GM23338 (cell line): Measurements from ENCODE around the gene SETD4. TPM values are rescaled to one million over a fixed set of nuclear protein-coding genes. Genes with fewer than 3 reads are reported as not detected.
A peak's percentile ranks its signal among the peaks of the same experiment; 100 is the strongest.

Source experiments
- ATAC-seq: fragments of 200-7000 bp; cut with Tn5 transposase; 3 replicates; pipeline ENCODE4 v1.9.1; 2020
- DNase-seq: peaks from one replicate; pipeline ENCODE4 v3.0.0-alpha.2; 2015; ENCODE audit warnings: low spot score
- H2AFZ ChIP-seq: fragments of 200-600 bp; sonication (generic); 2 replicates; pipeline ENCODE4 v1.8.0; 2016; ENCODE audit warnings: antibody characterized with exemption, mild to moderate bottlenecking, moderate library complexity
- H3F3A ChIP-seq: fragments of 200-600 bp; sonication (generic); replicated peaks from 2 replicates; pipeline ENCODE4 v1.8.0; 2017; ENCODE audit warnings: antibody characterized with exemption, mixed run types, low read depth
- H3K27ac ChIP-seq: fragments of 200-600 bp; sonication (generic); 2 replicates; pipeline ENCODE4 v1.6.1; 2016; ENCODE audit warnings: low read depth
- H3K27me3 ChIP-seq: fragments of 200-600 bp; sonication (generic); 2 replicates; pipeline ENCODE4 v1.8.0; 2016; ENCODE audit warnings: mild to moderate bottlenecking, mixed run types, moderate library complexity; ENCODE audit not compliant: insufficient read depth
- H3K36me3 ChIP-seq: fragments of 200-600 bp; sonication (generic); 2 replicates; pipeline ENCODE4 v1.8.0; 2016; ENCODE audit warnings: mild to moderate bottlenecking; ENCODE audit not compliant: insufficient read depth
- H3K4me1 ChIP-seq: fragments of 200-600 bp; sonication (generic); 2 replicates; pipeline ENCODE4 v1.8.0; 2016; ENCODE audit warnings: mild to moderate bottlenecking, moderate library complexity; ENCODE audit not compliant: insufficient read depth
- H3K4me2 ChIP-seq: fragments of 200-600 bp; sonication (generic); 2 replicates; pipeline ENCODE4 v1.7.1; 2017; ENCODE audit warnings: mixed run types
- H3K4me3 ChIP-seq: fragments of 200-600 bp; sonication (generic); 2 replicates; pipeline ENCODE4 v1.6.1; 2016; ENCODE audit warnings: mixed run types
- H3K79me2 ChIP-seq: fragments of 200-600 bp; sonication (generic); replicated peaks from 2 replicates; pipeline ENCODE4 v1.8.0; 2017; ENCODE audit warnings: mild to moderate bottlenecking; ENCODE audit not compliant: insufficient read depth
- H3K9me2 ChIP-seq: fragments of 200-600 bp; sonication (generic); 2 replicates; pipeline ENCODE4 v1.8.0; 2017; ENCODE audit not compliant: insufficient read depth
- H4K20me1 ChIP-seq: fragments of 200-600 bp; sonication (generic); replicated peaks from 2 replicates; pipeline ENCODE4 v1.8.0; 2017; ENCODE audit warnings: mild to moderate bottlenecking; ENCODE audit not compliant: insufficient read depth
- H3K27ac Mint-ChIP-seq: 2 replicates; pipeline ENCODE4 v1.8.0; 2020; ENCODE audit warnings: inconsistent platforms, mild to moderate bottlenecking, moderate library complexity, mixed read lengths
- H3K27me3 Mint-ChIP-seq: 3 replicates; pipeline ENCODE4 v1.8.0; 2022; ENCODE audit warnings: low read depth, mild to moderate bottlenecking, moderate library complexity, mixed read lengths, inconsistent platforms; ENCODE audit not compliant: insufficient read depth, poor library complexity
- H3K36me3 Mint-ChIP-seq: 3 replicates; pipeline ENCODE4 v1.8.0; 2021; ENCODE audit warnings: low read depth, mild to moderate bottlenecking, inconsistent platforms, moderate library complexity, mixed read lengths
- H3K4me1 Mint-ChIP-seq: 3 replicates; pipeline ENCODE4 v1.8.0; 2020; ENCODE audit warnings: mild to moderate bottlenecking, inconsistent platforms, mixed read lengths
- H3K4me3 Mint-ChIP-seq: 3 replicates; pipeline ENCODE4 v1.8.0; 2021; ENCODE audit warnings: moderate library complexity, mild to moderate bottlenecking, inconsistent platforms, mixed read lengths
- H3K9me3 Mint-ChIP-seq: 3 replicates; pipeline ENCODE4 v1.8.0; 2020; ENCODE audit warnings: moderate library complexity, mild to moderate bottlenecking, inconsistent platforms, mixed read lengths
- EZH2 ChIP-seq: fragments of 200-600 bp; sonication (generic); IDR thresholded peaks from one replicate; pipeline ENCODE4 v1.8.0; 2017; ENCODE audit warnings: antibody characterized with exemption, mild to moderate bottlenecking, low read depth; ENCODE audit not compliant: unreplicated experiment
- EZH2phosphoT487 ChIP-seq: fragments of 200-600 bp; sonication (generic); IDR thresholded peaks from one replicate; pipeline ENCODE4 v1.8.1; 2018; ENCODE audit warnings: antibody characterized with exemption; ENCODE audit not compliant: unreplicated experiment
- NANOG ChIP-seq: IDR thresholded peaks from 2 replicates; pipeline ENCODE4 v1.6.1; 2016; ENCODE audit warnings: antibody characterized with exemption, borderline replicate concordance
- STAT1 ChIP-seq: IDR thresholded peaks from one replicate; pipeline ENCODE4 v1.6.1; 2016; ENCODE audit warnings: antibody characterized with exemption; ENCODE audit not compliant: unreplicated experiment
- ZNF114 ChIP-seq: fragments of 250-450 bp; sonication (Bioruptor Pico); IDR thresholded peaks from 2 replicates; pipeline ENCODE4 v1.5.0; 2020; ENCODE audit warnings: mild to moderate bottlenecking, moderate library complexity
- polyA plus RNA-seq: library from polyadenylated mRNA; unstranded; fragments of >200 nt; fragmentation: Nextera tagmentation; extraction: Ambion mirVana; gene quantifications from 2 replicates; pipeline ENCODE4 v1.2.1, GENCODE V29; 2016
- total RNA-seq: library from RNA; depleted of rRNA; stranded (reverse); fragments of >200 nt; shearing (Covaris generic); gene quantifications from 2 replicates; pipeline ENCODE4 v1.2.3, GENCODE V29; 2014
- TF ChIP-seq, protein P1 (sequence below), 2 experiments: fragments of 200-600 bp in 1 of 2; sonication (generic) in 1 of 2; conservative IDR thresholded peaks; 2 replicates each; pipeline versions ENCODE4 v1.5.1 to v1.6.1; 2016 to 2017; ENCODE audit warnings: antibody characterized with exemption in 2 of 2, low read depth in 2 of 2, mild to moderate bottlenecking in 2 of 2, moderate library complexity in 1 of 2
- TF ChIP-seq, protein P2 (sequence below): fragments of 250-450 bp; sonication (Bioruptor Pico); IDR thresholded peaks from 2 replicates; pipeline ENCODE4 v1.5.0; 2020; ENCODE audit warnings: mild to moderate bottlenecking, moderate library complexity

SETD4 gene
- total and polyA plus RNA-seq, 2 experiments from 2014 or later: 32.5 to 45.1 TPM

DNA sequence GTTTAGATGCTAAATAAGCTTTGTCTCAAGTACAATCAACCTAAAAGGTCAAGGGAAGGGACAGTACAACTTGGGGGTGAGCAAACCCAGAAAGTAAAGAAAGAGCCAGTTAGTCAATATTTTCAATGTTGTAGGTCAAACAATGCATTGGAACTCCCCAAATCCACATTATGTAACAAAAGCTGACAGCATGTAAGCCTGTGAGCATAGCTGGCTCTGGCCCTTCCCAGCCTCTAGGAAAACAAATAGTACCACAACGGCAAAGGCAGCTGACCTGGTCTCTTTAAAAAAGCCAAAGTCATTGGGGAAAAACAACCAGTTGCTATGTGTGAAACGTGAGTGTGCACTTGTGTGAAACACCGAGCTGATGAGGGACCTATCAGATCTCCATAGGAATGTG is 12.9 kb upstream of the SETD4 start:
- H3F3A ChIP-seq: peaks cover 15% of the 10 kb centered on the region
- Mint-ChIP-seq H3K4me1 (peaks cover 48% of the 10 kb centered on the region), H3K4me3 (no peak overlapping the region; the same call in 2 of the 3 replicates), H3K9me3 (peaks cover 18% of the 10 kb centered on the region), H3K27ac (no peak overlapping the region), H3K36me3 (peaks cover 46% of the 10 kb centered on the region), H3K27me3 (peaks cover 18% of the 10 kb centered on the region)
- H3K36me3 ChIP-seq: peaks cover 20% of the 10 kb centered on the region
- peaks cover 24% of the 10 kb centered on the region for H3K79me2 ChIP-seq
- peak overlapping the region; percentile 90 for H3K4me2 ChIP-seq
- TF ChIP-seq NANOG (no peak), ZNF114 (CRISPR knock-in tag) (no peak), STAT1 (no peak), EZH2phosphoT487 (no peak), EZH2 (no peak)
- TF ChIP-seq, protein P1, sequence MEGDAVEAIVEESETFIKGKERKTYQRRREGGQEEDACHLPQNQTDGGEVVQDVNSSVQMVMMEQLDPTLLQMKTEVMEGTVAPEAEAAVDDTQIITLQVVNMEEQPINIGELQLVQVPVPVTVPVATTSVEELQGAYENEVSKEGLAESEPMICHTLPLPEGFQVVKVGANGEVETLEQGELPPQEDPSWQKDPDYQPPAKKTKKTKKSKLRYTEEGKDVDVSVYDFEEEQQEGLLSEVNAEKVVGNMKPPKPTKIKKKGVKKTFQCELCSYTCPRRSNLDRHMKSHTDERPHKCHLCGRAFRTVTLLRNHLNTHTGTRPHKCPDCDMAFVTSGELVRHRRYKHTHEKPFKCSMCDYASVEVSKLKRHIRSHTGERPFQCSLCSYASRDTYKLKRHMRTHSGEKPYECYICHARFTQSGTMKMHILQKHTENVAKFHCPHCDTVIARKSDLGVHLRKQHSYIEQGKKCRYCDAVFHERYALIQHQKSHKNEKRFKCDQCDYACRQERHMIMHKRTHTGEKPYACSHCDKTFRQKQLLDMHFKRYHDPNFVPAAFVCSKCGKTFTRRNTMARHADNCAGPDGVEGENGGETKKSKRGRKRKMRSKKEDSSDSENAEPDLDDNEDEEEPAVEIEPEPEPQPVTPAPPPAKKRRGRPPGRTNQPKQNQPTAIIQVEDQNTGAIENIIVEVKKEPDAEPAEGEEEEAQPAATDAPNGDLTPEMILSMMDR (conservative IDR thresholded peaks at IDR 0.05; ENCODE audit: low read depth in 2 of 2): no peak
- TF ChIP-seq, protein P2, sequence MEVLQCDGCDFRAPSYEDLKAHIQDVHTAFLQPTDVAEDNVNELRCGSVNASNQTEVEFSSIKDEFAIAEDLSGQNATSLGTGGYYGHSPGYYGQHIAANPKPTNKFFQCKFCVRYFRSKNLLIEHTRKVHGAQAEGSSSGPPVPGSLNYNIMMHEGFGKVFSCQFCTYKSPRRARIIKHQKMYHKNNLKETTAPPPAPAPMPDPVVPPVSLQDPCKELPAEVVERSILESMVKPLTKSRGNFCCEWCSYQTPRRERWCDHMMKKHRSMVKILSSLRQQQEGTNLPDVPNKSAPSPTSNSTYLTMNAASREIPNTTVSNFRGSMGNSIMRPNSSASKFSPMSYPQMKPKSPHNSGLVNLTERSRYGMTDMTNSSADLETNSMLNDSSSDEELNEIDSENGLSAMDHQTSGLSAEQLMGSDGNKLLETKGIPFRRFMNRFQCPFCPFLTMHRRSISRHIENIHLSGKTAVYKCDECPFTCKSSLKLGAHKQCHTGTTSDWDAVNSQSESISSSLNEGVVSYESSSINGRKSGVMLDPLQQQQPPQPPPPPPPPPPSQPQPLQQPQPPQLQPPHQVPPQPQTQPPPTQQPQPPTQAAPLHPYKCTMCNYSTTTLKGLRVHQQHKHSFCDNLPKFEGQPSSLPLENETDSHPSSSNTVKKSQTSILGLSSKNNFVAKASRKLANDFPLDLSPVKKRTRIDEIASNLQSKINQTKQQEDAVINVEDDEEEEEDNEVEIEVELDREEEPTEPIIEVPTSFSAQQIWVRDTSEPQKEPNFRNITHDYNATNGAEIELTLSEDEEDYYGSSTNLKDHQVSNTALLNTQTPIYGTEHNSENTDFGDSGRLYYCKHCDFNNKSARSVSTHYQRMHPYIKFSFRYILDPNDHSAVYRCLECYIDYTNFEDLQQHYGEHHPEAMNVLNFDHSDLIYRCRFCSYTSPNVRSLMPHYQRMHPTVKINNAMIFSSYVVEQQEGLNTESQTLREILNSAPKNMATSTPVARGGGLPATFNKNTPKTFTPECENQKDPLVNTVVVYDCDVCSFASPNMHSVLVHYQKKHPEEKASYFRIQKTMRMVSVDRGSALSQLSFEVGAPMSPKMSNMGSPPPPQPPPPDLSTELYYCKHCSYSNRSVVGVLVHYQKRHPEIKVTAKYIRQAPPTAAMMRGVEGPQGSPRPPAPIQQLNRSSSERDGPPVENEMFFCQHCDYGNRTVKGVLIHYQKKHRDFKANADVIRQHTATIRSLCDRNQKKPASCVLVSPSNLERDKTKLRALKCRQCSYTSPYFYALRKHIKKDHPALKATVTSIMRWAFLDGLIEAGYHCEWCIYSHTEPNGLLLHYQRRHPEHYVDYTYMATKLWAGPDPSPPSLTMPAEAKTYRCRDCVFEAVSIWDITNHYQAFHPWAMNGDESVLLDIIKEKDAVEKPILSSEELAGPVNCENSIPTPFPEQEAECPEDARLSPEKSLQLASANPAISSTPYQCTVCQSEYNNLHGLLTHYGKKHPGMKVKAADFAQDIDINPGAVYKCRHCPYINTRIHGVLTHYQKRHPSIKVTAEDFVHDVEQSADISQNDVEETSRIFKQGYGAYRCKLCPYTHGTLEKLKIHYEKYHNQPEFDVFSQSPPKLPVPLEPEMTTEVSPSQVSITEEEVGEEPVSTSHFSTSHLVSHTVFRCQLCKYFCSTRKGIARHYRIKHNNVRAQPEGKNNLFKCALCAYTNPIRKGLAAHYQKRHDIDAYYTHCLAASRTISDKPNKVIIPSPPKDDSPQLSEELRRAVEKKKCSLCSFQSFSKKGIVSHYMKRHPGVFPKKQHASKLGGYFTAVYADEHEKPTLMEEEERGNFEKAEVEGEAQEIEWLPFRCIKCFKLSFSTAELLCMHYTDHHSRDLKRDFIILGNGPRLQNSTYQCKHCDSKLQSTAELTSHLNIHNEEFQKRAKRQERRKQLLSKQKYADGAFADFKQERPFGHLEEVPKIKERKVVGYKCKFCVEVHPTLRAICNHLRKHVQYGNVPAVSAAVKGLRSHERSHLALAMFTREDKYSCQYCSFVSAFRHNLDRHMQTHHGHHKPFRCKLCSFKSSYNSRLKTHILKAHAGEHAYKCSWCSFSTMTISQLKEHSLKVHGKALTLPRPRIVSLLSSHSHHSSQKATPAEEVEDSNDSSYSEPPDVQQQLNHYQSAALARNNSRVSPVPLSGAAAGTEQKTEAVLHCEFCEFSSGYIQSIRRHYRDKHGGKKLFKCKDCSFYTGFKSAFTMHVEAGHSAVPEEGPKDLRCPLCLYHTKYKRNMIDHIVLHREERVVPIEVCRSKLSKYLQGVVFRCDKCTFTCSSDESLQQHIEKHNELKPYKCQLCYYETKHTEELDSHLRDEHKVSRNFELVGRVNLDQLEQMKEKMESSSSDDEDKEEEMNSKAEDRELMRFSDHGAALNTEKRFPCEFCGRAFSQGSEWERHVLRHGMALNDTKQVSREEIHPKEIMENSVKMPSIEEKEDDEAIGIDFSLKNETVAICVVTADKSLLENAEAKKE: no peak
- H3K9me2 ChIP-seq: no peaks in the 10 kb centered on the region
- peaks cover 51% of the 10 kb centered on the region for H3K4me1 ChIP-seq
- H3K4me3 ChIP-seq: 0 out of 2 replicates have a peak overlapping the region, but pooled peaks have one; percentile 12
- H3K27ac ChIP-seq: peak overlapping the region; percentile 76
- H4K20me1 ChIP-seq: no peaks in the 10 kb centered on the region
- H2AFZ ChIP-seq: no peak overlapping the region
- ATAC-seq (no peak), DNase-seq (no peak)
- H3K27me3 ChIP-seq: no peaks in the 10 kb centered on the region; the same call in 1 of the 2 replicates
